ENCODE measurements around the gene REG3G. TPM values are rescaled to one million over a fixed set of nuclear protein-coding genes. Genes with fewer than 3 reads are reported as not detected.

The REG3G gene
- total RNA-seq, 4 donors from 2014 or later: not detected

GRCh38 chr2:78994789-78995188, 30.7 kb upstream of the REG3G start:
- no peak for TF ChIP-seq EP300 (IDR thresholded peaks at IDR 0.05)
- TF ChIP-seq POLR2AphosphoS5 (IDR thresholded peaks at IDR 0.05): no peak
- TF ChIP-seq POLR2A (IDR thresholded peaks at IDR 0.05; ENCODE audit: low read depth): no peak
- no peak for TF ChIP-seq CTCF (IDR thresholded peaks at IDR 0.05)
- 85% methylated on average over 1 of the region's 1 CpG for WGBS
- Histone ChIP-seq H3K27me3 (peaks cover 0 to 46% (median 13%) of the 10 kb centered on the region in 4 donors), H3K27ac (replicated peaks in 1 of 4) (no peak overlapping the region), H3K36me3 (no peaks in the 10 kb centered on the region), H3K9me3 (no peaks in the 10 kb centered on the region), H3K4me3 (no peak overlapping the region), H3K4me1 (peaks cover 0 to 11% (median 11%) of the 10 kb centered on the region in 4 donors)
- no peak for DNase-seq (ENCODE audit: extremely low spot score)
- intact Hi-C loops (cut with DNase I): no loop called here

GRCh38 chr2:78999406-78999805, 26.1 kb upstream of the REG3G start:
- 71% methylated on average over 3 of the region's 3 CpGs for WGBS
- DNase-seq (ENCODE audit: extremely low spot score): no peak
- Histone ChIP-seq H3K4me3 (no peak overlapping the region), H3K27ac (replicated peaks in 1 of 4) (no peak overlapping the region), H3K9me3 (no peaks in the 10 kb centered on the region), H3K4me1 (no peaks in the 10 kb centered on the region), H3K36me3 (no peaks in the 10 kb centered on the region), H3K27me3 (peaks cover 0 to 8% (median 0%) of the 10 kb centered on the region in 4 donors)
- TF ChIP-seq CTCF (IDR thresholded peaks at IDR 0.05) (peak in 1 of 3 experiments; percentile 32), POLR2AphosphoS5 (IDR thresholded peaks at IDR 0.05) (no peak)
- intact Hi-C loops (cut with DNase I): no loop called here

GRCh38 chr2:79000008-79000576, 25.4 kb upstream of the REG3G start:
- intact Hi-C loops (cut with DNase I): no loop called here
- 63% methylated on average over 4 of the region's 4 CpGs for WGBS
- H3K4me3 ChIP-seq: no peak overlapping the region
- H3K27me3 ChIP-seq: peaks cover 0 to 2% (median 0%) of the 10 kb centered on the region in 4 donors
- H3K4me1 ChIP-seq: no peaks in the 10 kb centered on the region
- no peak for DNase-seq (ENCODE audit: extremely low spot score)
- no peak overlapping the region for H3K27ac ChIP-seq (replicated peaks in 1 of 4)
- no peaks in the 10 kb centered on the region for H3K36me3 ChIP-seq
- no peaks in the 10 kb centered on the region for H3K9me3 ChIP-seq
- TF ChIP-seq EP300 (IDR thresholded peaks at IDR 0.05) (no peak), POLR2AphosphoS5 (IDR thresholded peaks at IDR 0.05) (no peak), POLR2A (IDR thresholded peaks at IDR 0.05; ENCODE audit: low read depth) (no peak), CTCF (IDR thresholded peaks at IDR 0.05) (no peak)

GRCh38 chr2:79001285-79001684, 24.2 kb upstream of the REG3G start:
- Histone ChIP-seq H3K36me3 (no peaks in the 10 kb centered on the region), H3K4me1 (no peaks in the 10 kb centered on the region), H3K4me3 (no peak overlapping the region), H3K9me3 (no peaks in the 10 kb centered on the region), H3K27ac (replicated peaks in 1 of 4) (no peak overlapping the region), H3K27me3 (no peaks in the 10 kb centered on the region)
- WGBS: 95% methylated on average over 1 of the region's 1 CpG
- no peak for TF ChIP-seq CTCF (IDR thresholded peaks at IDR 0.05)
- no peak for TF ChIP-seq POLR2AphosphoS5 (IDR thresholded peaks at IDR 0.05)
- TF ChIP-seq POLR2A (IDR thresholded peaks at IDR 0.05; ENCODE audit: low read depth): no peak
- TF ChIP-seq EP300 (IDR thresholded peaks at IDR 0.05): no peak
- intact Hi-C loops (cut with DNase I): no loop called here
- DNase-seq (ENCODE audit: extremely low spot score): no peak

- no peak for DNase-seq (ENCODE audit: extremely low spot score)
- Histone ChIP-seq H3K27ac (replicated peaks in 1 of 4) (no peak overlapping the region), H3K36me3 (no peaks in the 10 kb centered on the region), H3K27me3 (no peaks in the 10 kb centered on the region), H3K4me3 (no peak overlapping the region), H3K4me1 (no peaks in the 10 kb centered on the region), H3K9me3 (no peaks in the 10 kb centered on the region)
- intact Hi-C loops (cut with DNase I): no loop called here
- TF ChIP-seq POLR2A (IDR thresholded peaks at IDR 0.05; ENCODE audit: low read depth): no peak
- no peak for TF ChIP-seq POLR2AphosphoS5 (IDR thresholded peaks at IDR 0.05)
- no peak for TF ChIP-seq EP300 (IDR thresholded peaks at IDR 0.05)
- no peak for TF ChIP-seq CTCF (IDR thresholded peaks at IDR 0.05)
- 33% methylated on average over 5 of the region's 5 CpGs for WGBS
Observed at GRCh38 chr2:79004680-79005079, 20.8 kb upstream of the REG3G start.

Data from esophagus muscularis mucosa (tissue), 4 donors.